NCI-H2081 treated with DMSO at 0.1 percent for 48 hours (cell line): ENCODE data around the gene TXNDC17.
"Not testable (repeated sequence)": the region's sequence is repeated elsewhere in the genome, so short reads cannot be mapped to it uniquely, and the experiment has no call there.

ENCODE experiments used
- DNase-seq: peaks from one replicate; lab custom pipeline; 2025; lab: John Stamatoyannopoulos, UW

Gene TXNDC17

DNA sequence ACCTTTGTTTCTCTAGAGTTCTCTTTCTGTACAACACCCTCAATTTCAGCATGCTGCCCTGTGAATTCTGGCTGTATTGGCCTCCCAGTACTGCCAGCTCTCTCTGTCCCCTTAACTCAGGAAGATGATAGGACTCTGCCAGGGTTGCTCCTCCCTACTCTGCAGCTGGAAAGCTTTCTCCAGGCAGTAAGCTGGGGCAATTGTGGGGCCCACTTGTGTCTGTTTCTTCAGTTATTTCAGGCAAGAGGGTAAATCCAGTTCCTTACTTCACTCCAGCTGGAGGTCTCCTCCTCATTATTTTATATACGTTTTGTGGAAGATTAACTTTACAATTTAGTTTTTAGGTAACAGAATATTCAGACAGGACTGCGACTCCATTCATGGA lies 20.6 kb downstream of the TXNDC17 start:
- no peak for DNase-seq

GRCh38 chr17:6663200-6663599 lies 22.3 kb downstream of the TXNDC17 start:
- not testable (repeated sequence) for DNase-seq

- no peak for DNase-seq
These were observed 25.2 kb downstream of the TXNDC17 start for GRCh38 chr17:6666077-6666521.

GRCh38 chr17:6666557-6666956 lies 25.7 kb downstream of the TXNDC17 start:
- DNase-seq: no peak

DNA sequence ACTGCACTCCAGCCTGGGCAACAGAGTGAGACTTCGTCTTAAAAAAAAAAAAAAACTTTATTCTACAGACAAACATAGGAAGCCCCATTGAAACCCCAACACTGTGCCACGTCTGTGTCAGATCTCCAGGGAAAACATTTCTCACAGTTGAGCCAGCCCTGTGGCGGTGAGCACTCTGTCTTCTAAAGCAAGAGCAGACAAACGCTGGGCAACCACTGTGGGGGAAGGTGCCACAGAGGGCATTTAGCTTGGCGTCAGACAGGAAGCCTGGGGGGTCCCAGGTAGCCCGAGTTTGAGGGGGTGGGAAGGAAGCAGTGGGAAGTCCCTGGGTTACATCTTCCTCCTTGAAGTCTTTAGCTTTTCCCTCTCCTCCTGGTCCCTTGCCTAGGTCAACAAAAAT lies 26.7 kb downstream of the TXNDC17 start:
- DNase-seq: no peak

GRCh38 chr17:6668219-6668618 lies 27.4 kb downstream of the TXNDC17 start:
- no peak for DNase-seq

GRCh38 chr17:6668727-6669425 lies 28.0 kb downstream of the TXNDC17 start:
- no peak for DNase-seq

DNA sequence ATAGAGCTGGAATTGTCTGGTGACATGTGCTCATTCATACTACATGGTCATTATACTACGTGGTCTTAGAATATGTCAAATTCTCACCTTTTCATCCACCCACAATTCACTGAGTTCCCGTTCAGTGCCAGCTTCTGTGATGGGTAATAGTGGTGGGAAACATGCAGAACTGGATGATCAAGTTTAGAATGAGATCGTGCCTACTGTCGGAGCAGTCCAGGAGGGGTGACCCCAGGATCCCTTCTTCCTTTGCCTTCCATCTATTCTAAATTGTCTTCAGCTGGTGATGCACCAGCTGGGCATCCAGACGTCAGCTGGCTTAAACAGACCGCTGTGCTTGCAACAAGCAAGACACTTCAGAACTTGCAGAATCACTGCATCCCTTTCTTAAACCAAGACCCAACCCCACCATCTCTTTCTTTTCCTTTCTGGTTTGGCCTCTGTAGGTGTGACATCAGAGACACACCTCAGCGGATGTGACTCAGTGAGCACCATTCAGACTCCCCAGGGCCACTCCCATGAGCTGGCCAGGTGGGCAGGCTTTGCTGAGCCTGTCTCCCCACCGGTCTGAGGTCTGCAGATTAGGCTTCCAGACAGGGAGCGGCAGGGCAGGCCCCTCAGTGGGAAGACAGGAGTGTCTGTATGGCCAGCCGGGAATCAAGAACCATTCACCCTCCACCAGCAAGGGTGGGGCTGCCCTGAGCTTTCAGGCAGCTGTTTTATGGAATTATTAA lies 28.8 kb downstream of the TXNDC17 start:
- DNase-seq: no peak

DNA sequence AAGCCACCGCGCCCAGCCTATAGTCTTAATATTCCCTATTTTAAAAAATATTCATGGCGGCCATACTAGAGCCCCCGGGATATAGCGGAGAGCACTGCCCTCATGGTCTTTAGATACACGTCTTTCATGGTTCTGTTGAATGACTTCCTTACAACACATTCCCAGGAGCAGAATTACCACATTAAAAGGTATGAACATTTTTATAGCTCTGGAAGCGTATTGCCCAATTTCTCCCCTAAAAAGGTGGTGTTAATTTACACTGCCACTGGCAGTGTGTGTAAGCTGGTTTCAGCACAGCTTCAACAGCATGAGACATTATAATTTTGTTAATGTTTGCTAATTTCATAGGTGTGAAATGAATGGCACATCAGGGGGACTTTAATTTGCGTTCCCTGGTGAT lies 29.7 kb downstream of the TXNDC17 start:
- DNase-seq: no peak

DNA sequence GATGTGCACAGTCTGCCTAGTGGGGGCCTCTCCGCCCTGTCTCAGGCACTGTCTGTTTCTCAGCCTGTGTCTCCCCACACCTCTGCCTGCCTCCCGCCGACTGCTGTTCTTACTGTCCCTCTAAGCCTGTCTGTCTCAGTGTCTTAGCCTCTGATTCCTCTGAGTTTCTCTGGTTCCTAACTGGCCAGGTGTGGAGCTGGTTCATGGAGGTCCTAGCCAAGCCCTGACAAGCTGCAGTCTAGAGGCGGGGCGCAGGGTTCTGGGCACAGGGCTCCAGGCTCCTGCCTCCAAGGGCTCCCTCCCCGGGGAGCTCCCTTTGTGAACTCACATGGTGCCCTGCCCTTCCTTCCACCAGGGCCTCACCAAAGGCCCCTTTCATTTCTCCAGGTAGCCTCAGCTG lies 30.1 kb downstream of the TXNDC17 start:
- no peak for DNase-seq

DNA sequence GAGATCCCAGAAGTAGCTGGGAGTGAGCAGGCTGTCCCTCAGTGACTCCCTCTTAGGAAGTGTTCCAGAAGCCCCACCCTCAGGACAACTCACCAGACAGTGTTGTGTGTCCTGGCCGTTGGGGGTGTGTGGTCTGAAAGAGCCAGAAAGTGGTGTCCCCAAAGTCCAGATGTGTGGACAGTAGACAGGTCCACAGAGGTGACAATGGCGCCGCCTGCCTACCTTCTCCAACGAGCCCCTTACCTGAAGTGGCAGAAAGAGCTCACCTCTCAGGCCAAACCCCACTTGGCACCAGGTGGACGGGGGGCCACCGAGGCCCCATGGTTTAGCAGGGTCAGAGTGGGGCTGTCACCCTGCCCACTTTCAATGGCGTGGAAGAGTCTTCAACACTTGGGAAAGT lies 30.6 kb downstream of the TXNDC17 start:
- no peak for DNase-seq

DNA sequence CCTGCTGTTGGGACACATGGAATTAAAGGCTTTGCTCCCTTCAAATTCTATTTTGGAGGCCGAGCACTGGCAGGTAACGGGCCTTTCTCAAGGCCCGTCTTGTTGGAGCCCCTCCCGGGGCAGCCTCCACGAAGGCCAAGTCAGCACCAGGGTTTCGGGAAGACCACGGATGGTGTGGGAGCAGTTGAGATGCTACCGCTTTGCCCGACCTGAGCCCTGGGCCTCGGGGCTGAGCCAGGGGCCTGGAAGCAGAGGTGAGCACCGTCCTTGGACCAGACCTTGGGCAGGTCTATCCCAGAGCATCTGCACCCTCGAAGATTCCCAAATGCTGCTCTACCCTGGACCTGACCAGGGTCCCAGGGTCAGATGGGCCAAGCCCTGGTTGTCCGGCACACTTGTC lies 33.7 kb downstream of the TXNDC17 start:
- DNase-seq: no peak

- DNase-seq: no peak
These were observed 34.5 kb downstream of the TXNDC17 start for GRCh38 chr17:6675201-6675825.

- DNase-seq: no peak
These were observed 35.9 kb downstream of the TXNDC17 start for GRCh38 chr17:6676802-6677157.

DNA sequence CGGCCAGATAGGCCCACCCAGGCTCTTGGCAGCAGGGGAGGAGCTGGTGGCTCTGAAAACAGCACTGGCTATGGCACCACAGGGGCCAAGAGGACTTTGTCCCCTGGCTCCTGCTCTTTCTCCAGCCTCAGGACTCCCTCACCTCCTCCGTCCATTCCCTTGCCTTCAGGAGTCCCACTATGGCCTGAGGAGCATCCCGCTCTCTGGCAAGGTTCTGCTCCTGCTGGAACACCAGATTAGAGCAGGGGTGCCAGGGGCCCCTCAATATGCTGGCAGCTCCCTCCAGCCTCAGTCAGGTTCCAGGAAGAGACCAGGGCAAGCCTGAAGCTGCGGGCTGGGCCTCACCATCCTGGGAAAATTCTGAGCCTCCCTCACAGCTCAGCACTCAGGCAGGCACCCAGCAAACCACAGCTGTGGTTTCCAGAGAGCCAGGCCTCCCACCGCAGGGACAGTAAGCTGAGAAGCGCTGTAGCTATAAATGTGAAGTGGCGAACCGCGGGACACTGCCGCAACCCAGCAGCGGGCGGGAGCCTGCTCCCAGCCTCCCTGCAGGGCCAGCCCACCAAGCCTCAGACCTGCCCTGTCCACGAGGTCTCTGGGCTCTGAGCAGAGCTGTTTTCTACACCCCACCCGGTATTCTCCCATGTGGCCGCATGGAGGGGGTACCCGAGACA lies 36.4 kb downstream of the TXNDC17 start:
- no peak for DNase-seq

DNA sequence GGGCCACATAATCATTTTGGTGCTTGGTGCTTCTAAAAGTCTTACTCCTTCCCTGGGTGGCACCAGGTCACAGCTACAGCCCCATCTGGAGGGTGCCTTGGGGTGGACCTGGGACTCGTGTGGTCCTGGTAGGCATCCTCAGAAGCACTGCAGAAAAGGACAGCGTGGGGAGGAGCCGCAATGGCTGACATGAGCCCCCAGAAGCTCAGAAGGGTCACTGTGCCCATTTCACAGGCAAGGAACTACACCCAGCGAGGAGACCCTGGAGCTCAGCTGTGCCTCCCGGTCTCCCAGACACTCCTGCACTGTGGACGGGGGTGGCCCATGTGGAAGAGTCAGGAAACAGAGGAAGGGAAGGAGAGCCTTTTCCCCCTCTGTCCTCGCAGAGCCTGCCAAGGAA lies 37.1 kb downstream of the TXNDC17 start:
- no peak for DNase-seq

DNA sequence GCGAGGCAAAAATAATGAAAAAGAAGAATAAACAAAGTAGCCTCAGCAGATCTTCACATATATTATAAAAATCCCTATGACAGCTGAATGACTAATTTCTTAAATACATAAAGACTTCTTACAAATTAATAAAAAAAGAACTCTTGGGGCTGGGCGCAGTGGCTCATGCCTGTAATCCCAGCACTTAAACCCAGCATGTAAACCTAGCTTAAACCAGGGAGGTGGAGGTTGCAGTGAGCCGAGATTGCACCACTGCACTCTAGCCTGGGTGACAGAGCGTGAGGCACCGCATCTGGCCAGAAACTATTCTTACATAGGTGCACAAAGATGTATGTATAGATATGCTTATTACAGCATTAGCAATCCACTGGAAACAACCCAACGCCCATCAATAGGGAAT lies 38.4 kb downstream of the TXNDC17 start:
- DNase-seq: no peak

DNA sequence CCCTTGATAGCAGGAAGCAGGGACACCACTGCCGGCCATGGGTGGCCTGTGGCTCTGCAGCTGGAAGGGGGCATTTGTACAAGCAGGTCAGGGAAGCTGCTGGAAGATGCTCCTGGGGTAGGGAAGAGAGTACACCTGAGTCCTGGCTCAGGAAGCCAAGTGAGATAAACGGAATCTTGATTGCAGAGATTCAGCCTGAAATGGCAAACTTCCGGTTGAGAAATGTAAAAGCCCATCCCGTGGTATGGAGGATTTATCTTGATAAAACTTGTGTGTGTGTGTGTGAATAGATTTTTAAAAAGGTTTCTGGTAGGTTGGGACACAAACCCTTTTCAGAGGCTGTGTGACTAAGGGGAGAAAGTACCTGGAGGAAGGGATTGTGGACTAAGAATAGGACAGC lies 40.3 kb downstream of the TXNDC17 start:
- DNase-seq: no peak

- no peak for DNase-seq
These were observed 40.8 kb downstream of the TXNDC17 start for GRCh38 chr17:6681671-6682070.

DNA sequence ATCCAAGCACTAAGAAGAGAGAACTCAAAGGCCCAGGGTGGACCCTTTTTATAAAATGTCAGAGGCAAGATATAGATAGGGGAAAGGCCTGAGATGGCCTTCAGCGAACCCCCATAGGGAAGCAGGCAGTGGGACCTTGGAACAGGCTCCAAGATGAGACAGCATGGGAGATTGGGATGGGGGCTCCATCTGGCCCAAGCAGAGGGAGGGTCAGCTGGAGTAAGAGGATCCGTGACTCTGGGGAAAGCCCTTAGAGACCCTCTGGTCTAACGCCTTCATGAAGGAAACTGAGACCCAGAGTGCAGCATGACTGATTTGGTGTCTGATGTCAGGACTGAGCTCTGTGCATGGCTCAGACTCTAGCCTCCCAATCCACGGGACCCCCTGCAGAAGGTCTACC lies 41.5 kb downstream of the TXNDC17 start:
- no peak for DNase-seq

DNA sequence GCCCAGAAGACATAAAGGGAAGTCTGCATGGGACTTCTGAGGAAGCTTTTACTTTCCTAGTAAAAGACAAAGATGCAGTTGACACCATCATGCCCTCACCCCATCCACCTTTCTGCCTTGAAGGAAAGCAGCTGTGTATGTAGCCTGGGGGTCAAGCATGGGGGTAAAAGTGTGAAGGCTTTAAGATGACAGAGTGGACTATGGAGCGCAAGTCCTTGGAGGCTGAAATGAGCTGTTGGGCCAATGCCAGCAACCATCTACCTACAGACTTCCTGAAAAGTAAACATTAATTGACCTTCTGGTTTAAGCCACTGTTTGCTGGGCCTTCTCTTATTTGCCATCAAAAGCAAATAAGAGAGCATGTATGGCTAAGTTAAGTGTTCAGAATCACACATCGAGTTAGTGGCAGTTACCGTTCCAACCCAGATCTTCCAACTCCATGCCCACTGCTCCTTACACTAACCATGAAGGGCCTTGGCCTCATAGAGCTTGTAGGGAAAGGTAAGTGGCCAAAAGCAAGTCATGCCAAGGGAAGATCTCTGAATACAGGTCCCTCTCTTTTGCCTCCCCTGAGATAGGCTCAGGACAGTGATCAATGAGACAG lies 42.3 kb downstream of the TXNDC17 start:
- no peak for DNase-seq

DNA sequence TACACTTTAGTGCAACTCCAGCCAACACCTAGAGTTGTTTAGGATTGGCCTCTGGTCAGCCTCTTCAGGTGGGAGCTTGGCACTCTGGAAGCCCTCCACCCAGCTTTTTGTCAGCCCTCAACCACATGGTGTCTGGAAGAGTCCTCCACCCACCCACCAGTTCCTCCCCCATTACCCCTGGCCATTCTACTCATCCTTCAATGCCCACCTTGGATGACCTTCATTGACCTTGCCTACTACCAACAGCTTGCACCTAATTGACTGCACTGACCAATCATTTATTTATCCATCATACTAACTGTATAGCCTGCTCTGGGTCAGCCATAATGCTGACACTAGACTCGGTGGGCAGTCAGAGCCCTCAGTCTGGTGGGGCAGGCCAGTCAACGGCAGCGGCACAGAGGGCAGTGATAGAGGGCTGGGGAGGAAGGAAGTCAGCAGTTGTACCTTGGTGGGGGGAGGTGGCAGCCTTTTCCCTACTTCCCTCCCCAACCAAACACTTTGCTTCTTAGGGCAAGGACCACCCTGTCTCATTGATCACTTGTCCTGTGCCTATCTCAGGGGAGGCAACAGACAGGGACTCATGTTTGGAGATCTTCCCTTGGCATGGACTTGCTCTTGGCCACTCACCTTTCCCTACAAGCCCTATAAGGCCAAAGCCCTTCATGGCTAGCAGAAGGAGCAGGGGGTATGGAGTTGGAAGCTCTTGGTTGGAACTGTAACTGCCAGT lies 43.0 kb downstream of the TXNDC17 start:
- no peak for DNase-seq
